GM12878 (cell line): Measurements from ENCODE around the gene MFN1. TPM values are rescaled to one million over a fixed set of nuclear protein-coding genes. Genes with fewer than 3 reads are reported as not detected.

Experiments
- ATAC-seq: fragments of 200-7000 bp; cut with Tn5 transposase; 3 replicates; pipeline ENCODE4 v1.9.1; 2020; ENCODE audit warnings: mild to moderate bottlenecking, moderate library complexity
- BruUV-seq: library from RNA; stranded (reverse); fragments of 400-500 nt; replicated peaks from 2 replicates; lab custom pipeline; 2021; lab: Mats Ljungman, UMichigan
- CTCF ChIA-PET: fragments of 300-600 bp; sonication (Branson Sonifier 250); formaldehyde crosslinking; extraction: SDS; loops from one replicate; lab custom pipeline; 2021; ENCODE audit warnings: inconsistent platforms; lab: Yijun Ruan, JAX
- POLR2A ChIA-PET: fragments of 350-600 bp; formaldehyde crosslinking; extraction: SDS; loops from one replicate; lab custom pipeline; 2021; ENCODE audit warnings: inconsistent platforms; lab: Charles Lee
- RAD21 ChIA-PET: fragments of 300-600 bp; sonication (Branson Sonifier 250); formaldehyde crosslinking; loops from one replicate; lab custom pipeline; 2023; ENCODE audit warnings: antibody characterized with exemption; ENCODE audit not compliant: unreplicated experiment; lab: Charles Lee
- SMC1A ChIA-PET: fragments of 300-600 bp; sonication (Branson Sonifier 250); formaldehyde crosslinking; loops from one replicate; lab custom pipeline; 2023; ENCODE audit not compliant: unreplicated experiment, uncharacterized antibody; lab: Charles Lee
- DNase-seq: peaks from one replicate; pipeline ENCODE4 v3.0.0-alpha.2; 2011; ENCODE audit warnings: low read depth, low spot score
- FAIRE-seq: peaks from 3 replicates; lab custom pipeline; 2011; peaks lifted over from hg19 to GRCh38; lab: Jason Lieb, UNC
- H2AFZ ChIP-seq: 2 replicates; pipeline ENCODE4 v1.6.0; 2011; ENCODE audit warnings: low read depth, low read length, control low read depth; ENCODE audit not compliant: control insufficient read depth
- H3K27ac ChIP-seq: 2 replicates; pipeline ENCODE4 v1.5.1; 2011; ENCODE audit warnings: control low read depth; ENCODE audit not compliant: control insufficient read depth, insufficient read depth
- H3K27me3 ChIP-seq, 2 experiments: replicated peaks in 1 of 2; 2 replicates each; pipeline versions ENCODE4 v1.6.0 to v1.6.1; 2011; ENCODE audit warnings: low read length in 1 of 2; ENCODE audit not compliant: control insufficient read depth in 2 of 2, insufficient read depth in 2 of 2
- H3K36me3 ChIP-seq, 2 experiments: 2 replicates each; pipeline ENCODE4 v1.5.1; 2011; ENCODE audit warnings: low read length in 1 of 2; ENCODE audit not compliant: control insufficient read depth in 2 of 2, insufficient read depth in 2 of 2
- H3K4me1 ChIP-seq: 2 replicates; pipeline ENCODE4 v1.6.1; 2011; ENCODE audit warnings: mild to moderate bottlenecking, low read length, moderate library complexity, mixed read lengths; ENCODE audit not compliant: control insufficient read depth, insufficient read depth
- H3K4me2 ChIP-seq: 2 replicates; pipeline ENCODE4 v1.6.0; 2011; ENCODE audit warnings: control low read depth; ENCODE audit not compliant: control insufficient read depth, insufficient read depth
- H3K4me3 ChIP-seq: fragments of 200-600 bp; sonication (generic); 2 replicates; pipeline ENCODE4 v1.5.1; 2016
- H3K79me2 ChIP-seq: 2 replicates; pipeline ENCODE4 v1.6.0; 2011; ENCODE audit warnings: low read length; ENCODE audit not compliant: control insufficient read depth, insufficient read depth
- H3K9ac ChIP-seq: 2 replicates; pipeline ENCODE4 v1.8.0; 2011; ENCODE audit warnings: low read length, control low read depth, mixed read lengths; ENCODE audit not compliant: control insufficient read depth, insufficient read depth
- H3K9me3 ChIP-seq: replicated peaks from 3 replicates; pipeline ENCODE4 v1.5.1; 2011; ENCODE audit warnings: mild to moderate bottlenecking, low read length; ENCODE audit not compliant: control insufficient read depth, insufficient read depth
- H4K20me1 ChIP-seq: 2 replicates; pipeline ENCODE4 v1.6.0; 2011; ENCODE audit not compliant: control insufficient read depth, insufficient read depth
- CBX3 ChIP-seq: fragments of 200-600 bp; sonication (generic); IDR thresholded peaks from 2 replicates; pipeline ENCODE4 v1.6.1; 2016; ENCODE audit warnings: low read depth, borderline replicate concordance
- ELK1 ChIP-seq: IDR thresholded peaks from 2 replicates; pipeline ENCODE4 v1.6.1; 2012; ENCODE audit warnings: low read depth, low read length, improper control_type of control experiment
- IKZF2 ChIP-seq, 2 experiments: fragments of 450-650 bp; IDR thresholded peaks; 2 replicates each; pipeline ENCODE4 v1.6.1; 2017; ENCODE audit warnings: mild to moderate bottlenecking in 2 of 2, moderate library complexity in 2 of 2
- IRF4 ChIP-seq: IDR thresholded peaks from 2 replicates; pipeline ENCODE4 v1.6.1; 2011; ENCODE audit warnings: low read depth, low read length
- LARP7 ChIP-seq: fragments of 450-650 bp; IDR thresholded peaks from 2 replicates; pipeline ENCODE4 v1.6.1; 2017; ENCODE audit warnings: mild to moderate bottlenecking
- ZNF592 ChIP-seq: fragments of 450-650 bp; IDR thresholded peaks from 2 replicates; pipeline ENCODE4 v1.6.1; 2017; ENCODE audit warnings: mild to moderate bottlenecking, moderate library complexity
- ZNF687 ChIP-seq: fragments of 450-650 bp; IDR thresholded peaks from 2 replicates; pipeline ENCODE4 v1.6.1; 2017; ENCODE audit warnings: mild to moderate bottlenecking, moderate library complexity
- WGBS: methylation state at CpG from one replicate; pipeline ENCODE4 v1.1.6; 2016; ENCODE audit warnings: low lambda C conversion rate; ENCODE audit not compliant: insufficient replicate concordance, insufficient coverage; ENCODE audit errors: missing lambda C conversion rate; 5-methylcytosine and 5-hydroxymethylcytosine counted together
- in situ Hi-C: fragments of 300-500 bp; cut with MboI; formaldehyde crosslinking; loops from 9 replicates; pipeline ENCODE4 v1.14.3; 2018; ENCODE audit warnings: mixed read lengths
- intact Hi-C: fragments of 100-400 bp; cut with micrococcal nuclease; formaldehyde crosslinking; loops from one replicate; pipeline ENCODE4 v1.14.2; 2022; ENCODE audit not compliant: unreplicated experiment
- polyA plus RNA-seq, 11 experiments: library from polyadenylated mRNA; depleted of rRNA in 4 of 11; unstranded in 6 of 11; stranded (reverse) in 5 of 11; fragments of >200 nt; fragmentation: Nextera tagmentation in 4 of 11; fragmentation: Illumina TruSeq in 1 of 11; extraction: Ambion mirVana in 4 of 11; extraction: Trizol in 1 of 11; gene quantifications; 1 replicate in 1 of 11; 2 replicates in 10 of 11; pipeline versions ENCODE4 v1.2.1 to v1.2.3, GENCODE V29; 2011 to 2016; ENCODE audit warnings: inconsistent platforms in 2 of 11, missing spikeins in 2 of 11, low read depth in 1 of 11
- total RNA-seq, 4 experiments: library from RNA; depleted of rRNA in 3 of 4; stranded (reverse); fragments of >200 nt in 3 of 4; fragmentation: Illumina TruSeq in 1 of 4; extraction: Trizol in 1 of 4; gene quantifications; 2 replicates each; pipeline versions ENCODE4 v1.2.1 to v1.2.3, GENCODE V29; 2013 to 2021
- TF ChIP-seq, protein P1 (sequence below): fragments of 150-350 bp; IDR thresholded peaks from 2 replicates; pipeline ENCODE4 v1.6.1; 2016; ENCODE audit warnings: low read depth, low read length

The MFN1 gene
- total and polyA plus RNA-seq, 10 of the 15 experiments (the other 5 are each of a cell fraction or from before 2014, with no cell fraction given) = 14.4 to 120 (median 39.8) TPM

DNA sequence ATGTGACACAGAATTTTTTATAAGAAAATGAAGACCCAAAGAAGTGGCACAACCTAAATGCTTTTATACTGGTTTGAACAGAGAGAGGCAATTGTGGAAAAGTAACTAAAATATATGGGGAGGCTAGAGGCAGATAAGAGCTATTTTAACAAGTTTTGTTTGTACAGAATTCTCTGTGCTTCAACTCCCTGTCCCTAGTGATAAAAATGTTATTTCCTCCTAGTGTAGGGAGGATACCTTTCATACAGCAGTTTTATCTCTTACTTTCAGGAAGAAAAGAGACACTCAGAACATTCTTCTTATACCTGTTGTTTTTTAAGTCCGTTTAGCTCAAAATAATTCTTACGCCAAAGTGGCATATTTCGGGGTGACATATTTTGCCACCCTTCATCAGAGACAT, 45.9 kb upstream of the MFN1 start:
- ChIA-PET SMC1A (interaction anchor here (1.0 kb wide), 1 partner anchor 286 kb away, joined by 3 read pairs; no protein-coding TSS in a partner anchor), CTCF (interaction anchor here (0.8 kb wide), 1 partner anchor 135 kb away, joined by 3 read pairs; no protein-coding TSS in a partner anchor), RAD21 (interaction anchor here (1.5 kb wide), 1 partner anchor 231 kb away, joined by 4 read pairs; no protein-coding TSS in a partner anchor), POLR2A (no interaction called here)
- WGBS = 63% methylated on average over 3 of the region's 3 CpGs
- H3K36me3 ChIP-seq = no peaks in the 10 kb centered on the region
- no peaks in the 10 kb centered on the region for H3K27me3 ChIP-seq
- H3K9me3 ChIP-seq = no peaks in the 10 kb centered on the region
- no peak overlapping the region for H3K4me3 ChIP-seq
- no peaks in the 10 kb centered on the region for H3K4me1 ChIP-seq
- no peak overlapping the region for H3K9ac ChIP-seq
- no peak for DNase-seq
- no peaks in the 10 kb centered on the region for H3K79me2 ChIP-seq
- no peak overlapping the region for H3K27ac ChIP-seq
- H4K20me1 ChIP-seq = no peaks in the 10 kb centered on the region
- no peak overlapping the region for H3K4me2 ChIP-seq
- intact Hi-C loops = no loop called here
- no peak for ATAC-seq
- in situ Hi-C loops = no loop called here
- BruUV-seq = no TSS peak
- no peak overlapping the region for H2AFZ ChIP-seq
- FAIRE-seq = no peak
- TF ChIP-seq ZNF592 = no peak
- no peak for TF ChIP-seq IRF4
- TF ChIP-seq, protein P1, sequence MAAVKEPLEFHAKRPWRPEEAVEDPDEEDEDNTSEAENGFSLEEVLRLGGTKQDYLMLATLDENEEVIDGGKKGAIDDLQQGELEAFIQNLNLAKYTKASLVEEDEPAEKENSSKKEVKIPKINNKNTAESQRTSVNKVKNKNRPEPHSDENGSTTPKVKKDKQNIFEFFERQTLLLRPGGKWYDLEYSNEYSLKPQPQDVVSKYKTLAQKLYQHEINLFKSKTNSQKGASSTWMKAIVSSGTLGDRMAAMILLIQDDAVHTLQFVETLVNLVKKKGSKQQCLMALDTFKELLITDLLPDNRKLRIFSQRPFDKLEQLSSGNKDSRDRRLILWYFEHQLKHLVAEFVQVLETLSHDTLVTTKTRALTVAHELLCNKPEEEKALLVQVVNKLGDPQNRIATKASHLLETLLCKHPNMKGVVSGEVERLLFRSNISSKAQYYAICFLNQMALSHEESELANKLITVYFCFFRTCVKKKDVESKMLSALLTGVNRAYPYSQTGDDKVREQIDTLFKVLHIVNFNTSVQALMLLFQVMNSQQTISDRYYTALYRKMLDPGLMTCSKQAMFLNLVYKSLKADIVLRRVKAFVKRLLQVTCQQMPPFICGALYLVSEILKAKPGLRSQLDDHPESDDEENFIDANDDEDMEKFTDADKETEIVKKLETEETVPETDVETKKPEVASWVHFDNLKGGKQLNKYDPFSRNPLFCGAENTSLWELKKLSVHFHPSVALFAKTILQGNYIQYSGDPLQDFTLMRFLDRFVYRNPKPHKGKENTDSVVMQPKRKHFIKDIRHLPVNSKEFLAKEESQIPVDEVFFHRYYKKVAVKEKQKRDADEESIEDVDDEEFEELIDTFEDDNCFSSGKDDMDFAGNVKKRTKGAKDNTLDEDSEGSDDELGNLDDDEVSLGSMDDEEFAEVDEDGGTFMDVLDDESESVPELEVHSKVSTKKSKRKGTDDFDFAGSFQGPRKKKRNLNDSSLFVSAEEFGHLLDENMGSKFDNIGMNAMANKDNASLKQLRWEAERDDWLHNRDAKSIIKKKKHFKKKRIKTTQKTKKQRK = no peak
- no peak for TF ChIP-seq CBX3
- TF ChIP-seq ELK1 = no peak
- TF ChIP-seq ZNF687 = no peak
- TF ChIP-seq IKZF2 (IDR thresholded peaks at IDR 0.05) = no peak
- no peak for TF ChIP-seq LARP7
